ENCODE data around the gene IL33. TPM values are rescaled to one million over a fixed set of nuclear protein-coding genes. Genes with fewer than 3 reads are reported as not detected.
"Not testable (repeated sequence)": the region's sequence is repeated elsewhere in the genome, so short reads cannot be mapped to it uniquely, and the experiment has no call there.

Gene IL33
- 20.7 TPM for total RNA-seq

- DNase-seq: no peak
Measured at GRCh38 chr9:6215562-6215961, at the start of gene IL33. IL33 (plus strand) TSS chr9:6215807; CDS start chr9:6241695, 25,888 bp downstream.

GRCh38 chr9:6171667-6172066, 43.9 kb upstream of the IL33 start:
- no peak for DNase-seq

GRCh38 chr9:6173914-6174313, 41.7 kb upstream of the IL33 start:
- no peak for DNase-seq

- not testable (repeated sequence) for DNase-seq
Measured at GRCh38 chr9:6182549-6183226, 32.9 kb upstream of the IL33 start.

GRCh38 chr9:6183227-6183551, 32.4 kb upstream of the IL33 start:
- DNase-seq: no peak

- no peak for DNase-seq
Measured at GRCh38 chr9:6183627-6184026, 32.0 kb upstream of the IL33 start.

GRCh38 chr9:6184749-6185645, 30.6 kb upstream of the IL33 start:
- DNase-seq: no peak

- DNase-seq: no peak
Measured at GRCh38 chr9:6186691-6187090, 28.9 kb upstream of the IL33 start.

GRCh38 chr9:6187272-6187671, 28.3 kb upstream of the IL33 start:
- no peak for DNase-seq

GRCh38 chr9:6188466-6188865, 27.1 kb upstream of the IL33 start:
- no peak for DNase-seq

- DNase-seq: no peak
Measured at GRCh38 chr9:6188906-6189305, 26.7 kb upstream of the IL33 start.

GRCh38 chr9:6194934-6195333, 20.7 kb upstream of the IL33 start:
- no peak for DNase-seq

- no peak for DNase-seq
Measured at GRCh38 chr9:6195714-6196360, 19.8 kb upstream of the IL33 start.

GRCh38 chr9:6197330-6197729, 18.3 kb upstream of the IL33 start:
- DNase-seq: no peak

- DNase-seq: no peak
Measured at GRCh38 chr9:6198251-6198650, 17.4 kb upstream of the IL33 start.

- DNase-seq: no peak
Measured at GRCh38 chr9:6199596-6199995, 16.0 kb upstream of the IL33 start.

- DNase-seq: no peak
Measured at GRCh38 chr9:6200761-6201160, 14.8 kb upstream of the IL33 start.

- DNase-seq: no peak
Measured at GRCh38 chr9:6209966-6210365, 5.6 kb upstream of the IL33 start.

- no peak for DNase-seq
Measured at GRCh38 chr9:6212722-6213375, 2.8 kb upstream of the IL33 start.

GRCh38 chr9:6214434-6214833, 1.2 kb upstream of the IL33 start:
- DNase-seq: no peak

GRCh38 chr9:6214903-6215302, 704 bp upstream of the IL33 start:
- no peak for DNase-seq

- no peak for DNase-seq
Measured at GRCh38 chr9:6216002-6216401, 395 bp downstream of the IL33 start.

- DNase-seq: no peak
Measured at GRCh38 chr9:6216951-6217350, 1.3 kb downstream of the IL33 start.
